HuH-7.5 (cell line): ENCODE measurements around the gene HDAC4.

ENCODE experiments used
- DNase-seq: peaks from one replicate; pipeline ENCODE4 v3.0.0; 2011; ENCODE audit warnings: low spot score

Gene HDAC4

GRCh38 chr2:239236043-239236807 is 164.6 kb downstream of the HDAC4 start:
- DNase-seq, result no peak

GRCh38 chr2:239235311-239235710 is 165.5 kb downstream of the HDAC4 start:
- DNase-seq, result no peak

GRCh38 chr2:239234191-239235175 is 166.3 kb downstream of the HDAC4 start:
- no peak for DNase-seq

GRCh38 chr2:239233576-239233975 is 167.2 kb downstream of the HDAC4 start:
- no peak for DNase-seq

- no peak for DNase-seq
These were observed 168.6 kb downstream of the HDAC4 start for GRCh38 chr2:239232195-239232578.

- DNase-seq, result no peak
These were observed 169.3 kb downstream of the HDAC4 start for GRCh38 chr2:239231231-239232194.

GRCh38 chr2:239230318-239231052 is 170.3 kb downstream of the HDAC4 start:
- DNase-seq, result no peak

- no peak for DNase-seq
These were observed 171.1 kb downstream of the HDAC4 start for GRCh38 chr2:239229545-239230279.

GRCh38 chr2:239227661-239228371 is 173.0 kb downstream of the HDAC4 start:
- DNase-seq, result no peak

GRCh38 chr2:239226677-239227581 is 173.9 kb downstream of the HDAC4 start:
- DNase-seq, result no peak

GRCh38 chr2:239225871-239226561 is 174.8 kb downstream of the HDAC4 start:
- DNase-seq, result no peak

- DNase-seq, result no peak
These were observed 175.4 kb downstream of the HDAC4 start for GRCh38 chr2:239225371-239225851.

- DNase-seq, result no peak
These were observed 175.9 kb downstream of the HDAC4 start for GRCh38 chr2:239224955-239225354.

- no peak for DNase-seq
These were observed 176.6 kb downstream of the HDAC4 start for GRCh38 chr2:239224199-239224570.

GRCh38 chr2:239223310-239224198 is 177.3 kb downstream of the HDAC4 start:
- DNase-seq, result no peak

GRCh38 chr2:239222706-239223309 is 178.0 kb downstream of the HDAC4 start:
- DNase-seq, result no peak

- DNase-seq, result no peak
These were observed 178.5 kb downstream of the HDAC4 start for GRCh38 chr2:239222312-239222660.
